HG03064 (cell line): Measurements from ENCODE around the gene SYT11.
"Not testable (repeated sequence)": the region's sequence is repeated elsewhere in the genome, so short reads cannot be mapped to it uniquely, and the experiment has no call there.

ENCODE experiments used
- ATAC-seq: cut with Tn5 transposase; IDR thresholded peaks from one replicate; pipeline ENCODE4 v1.9.1; 2021; ENCODE audit warnings: low read depth; ENCODE audit not compliant: unreplicated experiment

Gene SYT11

GRCh38 chr1:155859234-155859829, at the start of gene SYT11:
TSS of gene SYT11 (plus strand) at chr1:155859567. CDS start at chr1:155859762, 195 bp downstream.
- ATAC-seq, result peak; percentile 52

GRCh38 chr1:155812878-155813277, 46.5 kb upstream of the SYT11 start:
- ATAC-seq, result no peak

- ATAC-seq, result no peak
These were observed 45.7 kb upstream of the SYT11 start for GRCh38 chr1:155813672-155814071.

GRCh38 chr1:155816351-155816750, 43.0 kb upstream of the SYT11 start:
- ATAC-seq, result no peak

- ATAC-seq, result no peak
These were observed 31.9 kb upstream of the SYT11 start for GRCh38 chr1:155827450-155827849.

GRCh38 chr1:155831279-155831976, 27.9 kb upstream of the SYT11 start:
- no peak for ATAC-seq

- no peak for ATAC-seq
These were observed 25.6 kb upstream of the SYT11 start for GRCh38 chr1:155833665-155834295.

- ATAC-seq, result no peak
These were observed 25.0 kb upstream of the SYT11 start for GRCh38 chr1:155834296-155834926.

- ATAC-seq, result not testable (repeated sequence)
These were observed 24.4 kb upstream of the SYT11 start for GRCh38 chr1:155834927-155835399.

GRCh38 chr1:155835548-155835947, 23.8 kb upstream of the SYT11 start:
- ATAC-seq, result no peak

GRCh38 chr1:155840386-155840785, 19.0 kb upstream of the SYT11 start:
- ATAC-seq, result no peak

- ATAC-seq, result no peak
These were observed 14.4 kb upstream of the SYT11 start for GRCh38 chr1:155844860-155845421.

GRCh38 chr1:155847823-155848529, 11.4 kb upstream of the SYT11 start:
- no peak for ATAC-seq

- no peak for ATAC-seq
These were observed 9.0 kb upstream of the SYT11 start for GRCh38 chr1:155850345-155850744.

- ATAC-seq, result no peak
These were observed 3.0 kb upstream of the SYT11 start for GRCh38 chr1:155856257-155856974.

GRCh38 chr1:155856975-155857930, 2.1 kb upstream of the SYT11 start, which contains the start of gene GON4L:
TSS of gene GON4L (minus strand) at chr1:155857214. CDS start at chr1:155853780, 3,434 bp downstream.
- no peak for ATAC-seq

GRCh38 chr1:155858800-155859233, 550 bp upstream of the SYT11 start:
- ATAC-seq, result peak; percentile 5
